HUDEP-2 (cell line): Measurements from ENCODE around the gene NUDCD2.
"Not testable (repeated sequence)": the region's sequence is repeated elsewhere in the genome, so short reads cannot be mapped to it uniquely, and the experiment has no call there.

Experiments
- DNase-seq, 76 experiments: peaks; one replicate each; lab custom pipeline; 2025; ENCODE audit not compliant: unreplicated experiment in 76 of 76; lab: John Stamatoyannopoulos, UW

NUDCD2 gene

GRCh38 chr5:163434401-163434866 is 25.5 kb downstream of the NUDCD2 start:
- DNase-seq = no peak

- no peak for DNase-seq
Measured at GRCh38 chr5:163433271-163433670, 26.6 kb downstream of the NUDCD2 start.

GRCh38 chr5:163432544-163432943 is 27.4 kb downstream of the NUDCD2 start:
- no peak for DNase-seq

- not testable (repeated sequence) for DNase-seq
Measured at GRCh38 chr5:163426128-163426527, 33.8 kb downstream of the NUDCD2 start.

GRCh38 chr5:163424836-163425235 is 35.1 kb downstream of the NUDCD2 start:
- no peak for DNase-seq

- not testable (repeated sequence) for DNase-seq
Measured at GRCh38 chr5:163415673-163416072, 44.2 kb downstream of the NUDCD2 start.

- DNase-seq = no peak
Measured at GRCh38 chr5:163410505-163410904, 49.4 kb downstream of the NUDCD2 start.

GRCh38 chr5:163409384-163409783 is 50.5 kb downstream of the NUDCD2 start:
- DNase-seq = no peak

- DNase-seq = peak in 36 of 76 experiments; percentile 1 to 46 (median 11)
Measured at GRCh38 chr5:163408311-163408923, 51.5 kb downstream of the NUDCD2 start.

GRCh38 chr5:163407034-163407655 is 52.8 kb downstream of the NUDCD2 start:
- DNase-seq = no peak

- DNase-seq = no peak
Measured at GRCh38 chr5:163404364-163405173, 55.3 kb downstream of the NUDCD2 start.

- DNase-seq = no peak
Measured at GRCh38 chr5:163402007-163402406, 57.9 kb downstream of the NUDCD2 start.

GRCh38 chr5:163401271-163401670 is 58.6 kb downstream of the NUDCD2 start:
- no peak for DNase-seq

GRCh38 chr5:163399923-163400322 is 60.0 kb downstream of the NUDCD2 start:
- no peak for DNase-seq

- DNase-seq = no peak
Measured at GRCh38 chr5:163397354-163397753, 62.5 kb downstream of the NUDCD2 start.

- DNase-seq = not testable (repeated sequence)
Measured at GRCh38 chr5:163396818-163397340, 63.0 kb downstream of the NUDCD2 start.
